Activated CD8-positive, alpha-beta memory T cell treated with anti-CD3 and anti-CD28 coated beads for 1 hour (primary cell): Measurements from ENCODE around the gene GLYATL2.

Experiments used
- DNase-seq, 2 donors: peaks; one replicate each; pipeline ENCODE4 v3.0.0-alpha.2; 2020; ENCODE audit warnings: low read depth in 1 of 2; ENCODE audit errors: extremely low read depth in 1 of 2

The GLYATL2 gene

GRCh38 chr11:58844361-58845005, at the start of gene GLYATL2:
Gene GLYATL2 (minus strand): TSS chr11:58844704. CDS start chr11:58839612, 5,092 bp downstream.
- DNase-seq, result no peak

- no peak for DNase-seq
Observed at GRCh38 chr11:58893899-58894298, 49.4 kb upstream of the GLYATL2 start.

GRCh38 chr11:58888579-58888978, 44.1 kb upstream of the GLYATL2 start:
- DNase-seq, result no peak

- DNase-seq, result no peak
Observed at GRCh38 chr11:58887452-58887851, 42.9 kb upstream of the GLYATL2 start.

GRCh38 chr11:58880625-58881024, 36.1 kb upstream of the GLYATL2 start:
- DNase-seq, result no peak

- no peak for DNase-seq
Observed at GRCh38 chr11:58880166-58880565, 35.7 kb upstream of the GLYATL2 start.

- DNase-seq, result no peak
Observed at GRCh38 chr11:58867556-58867955, 23.1 kb upstream of the GLYATL2 start.

GRCh38 chr11:58866788-58867187, 22.3 kb upstream of the GLYATL2 start:
- no peak for DNase-seq

GRCh38 chr11:58864335-58864734, 19.8 kb upstream of the GLYATL2 start:
- no peak for DNase-seq

- no peak for DNase-seq
Observed at GRCh38 chr11:58863697-58864096, 19.2 kb upstream of the GLYATL2 start.

GRCh38 chr11:58861533-58861932, 17.0 kb upstream of the GLYATL2 start:
- no peak for DNase-seq

GRCh38 chr11:58856806-58857205, 12.3 kb upstream of the GLYATL2 start:
- no peak for DNase-seq

GRCh38 chr11:58845386-58845785, 882 bp upstream of the GLYATL2 start:
- DNase-seq, result no peak

- DNase-seq, result no peak
Observed at GRCh38 chr11:58837707-58838388, 6.7 kb downstream of the GLYATL2 start.

- DNase-seq, result no peak
Observed at GRCh38 chr11:58832056-58832645, 12.4 kb downstream of the GLYATL2 start.

- DNase-seq, result no peak
Observed at GRCh38 chr11:58830673-58831301, 13.7 kb downstream of the GLYATL2 start.

- DNase-seq, result no peak
Observed at GRCh38 chr11:58829786-58830185, 14.7 kb downstream of the GLYATL2 start.

GRCh38 chr11:58813693-58814092, 30.8 kb downstream of the GLYATL2 start:
- DNase-seq, result no peak

GRCh38 chr11:58811499-58811898, 33.0 kb downstream of the GLYATL2 start:
- no peak for DNase-seq

- DNase-seq, result no peak
Observed at GRCh38 chr11:58807343-58807742, 37.2 kb downstream of the GLYATL2 start.

GRCh38 chr11:58805065-58805464, 39.4 kb downstream of the GLYATL2 start:
- DNase-seq, result no peak
